HL-60 (cell line): Measurements from ENCODE around the gene TRIM47.
"Not testable (repeated sequence)": the region's sequence is repeated elsewhere in the genome, so short reads cannot be mapped to it uniquely, and the experiment has no call there.

Experiments
- DNase-seq, 2 experiments: peaks; one replicate each; pipeline ENCODE4 v3.0.0-alpha.2; 2010 to 2020; ENCODE audit warnings: low read depth in 1 of 2, low spot score in 1 of 2
- H3K27ac ChIP-seq: fragments of 250-450 bp; sonication (Bioruptor Pico); replicated peaks from 2 replicates; pipeline ENCODE4 v1.5.1; 2020; ENCODE audit warnings: mild to moderate bottlenecking, moderate library complexity
- H3K27me3 ChIP-seq: fragments of 250-450 bp; sonication (Bioruptor Pico); 2 replicates; pipeline ENCODE4 v1.5.1; 2021; ENCODE audit warnings: mild to moderate bottlenecking, moderate library complexity; ENCODE audit not compliant: insufficient read depth, poor library complexity, severe bottlenecking
- H3K4me3 ChIP-seq: replicated peaks from 2 replicates; pipeline ENCODE4 v1.5.1; 2011; ENCODE audit warnings: mild to moderate bottlenecking, control low read depth, low read length; ENCODE audit not compliant: insufficient read depth
- GABPA ChIP-seq: IDR thresholded peaks from 2 replicates; pipeline ENCODE4 v1.6.1; 2012; ENCODE audit warnings: low read depth
- POLR2AphosphoS5 ChIP-seq: IDR thresholded peaks from 2 replicates; pipeline ENCODE4 v1.6.1; 2012; ENCODE audit warnings: low read depth
- SPI1 ChIP-seq: IDR thresholded peaks from 2 replicates; pipeline ENCODE4 v1.6.1; 2012; ENCODE audit warnings: low read depth, mild to moderate bottlenecking, borderline replicate concordance
- TF ChIP-seq, protein P1 (sequence below): IDR thresholded peaks from 2 replicates; pipeline ENCODE4 v1.6.1; 2012; ENCODE audit warnings: low read depth; ENCODE audit not compliant: insufficient replicate concordance
- TF ChIP-seq, protein P2 (sequence below): IDR thresholded peaks from one replicate; pipeline ENCODE4 v1.5.1; 2011; ENCODE audit warnings: low read length, control low read depth, inconsistent platforms; ENCODE audit not compliant: insufficient read depth

TRIM47 gene

DNA sequence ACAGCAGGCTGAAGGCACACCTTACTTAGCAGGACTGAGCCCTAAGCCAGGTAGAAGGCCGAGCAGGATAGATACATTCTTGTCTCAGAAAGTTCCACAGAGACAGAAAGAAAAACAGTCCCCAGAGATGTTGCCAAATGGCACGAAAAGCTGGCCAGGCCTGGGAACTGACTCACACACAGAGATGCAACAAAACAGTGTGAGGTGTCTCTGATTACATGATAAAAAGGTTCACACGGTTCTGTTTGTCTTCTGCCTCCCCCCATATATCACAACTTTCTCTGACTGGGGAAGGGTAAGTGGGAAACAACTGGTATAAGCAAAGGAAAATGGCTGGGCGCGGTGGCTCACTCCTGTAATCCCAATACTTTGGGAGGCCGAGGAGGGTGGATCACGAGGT is 24.9 kb downstream of the TRIM47 start:
- H3K27me3 ChIP-seq, result no peaks in the 10 kb centered on the region
- no peak for DNase-seq
- no peak overlapping the region for H3K4me3 ChIP-seq
- TF ChIP-seq GABPA (no peak), POLR2AphosphoS5 (no peak), SPI1 (no peak)
- TF ChIP-seq, protein P1, sequence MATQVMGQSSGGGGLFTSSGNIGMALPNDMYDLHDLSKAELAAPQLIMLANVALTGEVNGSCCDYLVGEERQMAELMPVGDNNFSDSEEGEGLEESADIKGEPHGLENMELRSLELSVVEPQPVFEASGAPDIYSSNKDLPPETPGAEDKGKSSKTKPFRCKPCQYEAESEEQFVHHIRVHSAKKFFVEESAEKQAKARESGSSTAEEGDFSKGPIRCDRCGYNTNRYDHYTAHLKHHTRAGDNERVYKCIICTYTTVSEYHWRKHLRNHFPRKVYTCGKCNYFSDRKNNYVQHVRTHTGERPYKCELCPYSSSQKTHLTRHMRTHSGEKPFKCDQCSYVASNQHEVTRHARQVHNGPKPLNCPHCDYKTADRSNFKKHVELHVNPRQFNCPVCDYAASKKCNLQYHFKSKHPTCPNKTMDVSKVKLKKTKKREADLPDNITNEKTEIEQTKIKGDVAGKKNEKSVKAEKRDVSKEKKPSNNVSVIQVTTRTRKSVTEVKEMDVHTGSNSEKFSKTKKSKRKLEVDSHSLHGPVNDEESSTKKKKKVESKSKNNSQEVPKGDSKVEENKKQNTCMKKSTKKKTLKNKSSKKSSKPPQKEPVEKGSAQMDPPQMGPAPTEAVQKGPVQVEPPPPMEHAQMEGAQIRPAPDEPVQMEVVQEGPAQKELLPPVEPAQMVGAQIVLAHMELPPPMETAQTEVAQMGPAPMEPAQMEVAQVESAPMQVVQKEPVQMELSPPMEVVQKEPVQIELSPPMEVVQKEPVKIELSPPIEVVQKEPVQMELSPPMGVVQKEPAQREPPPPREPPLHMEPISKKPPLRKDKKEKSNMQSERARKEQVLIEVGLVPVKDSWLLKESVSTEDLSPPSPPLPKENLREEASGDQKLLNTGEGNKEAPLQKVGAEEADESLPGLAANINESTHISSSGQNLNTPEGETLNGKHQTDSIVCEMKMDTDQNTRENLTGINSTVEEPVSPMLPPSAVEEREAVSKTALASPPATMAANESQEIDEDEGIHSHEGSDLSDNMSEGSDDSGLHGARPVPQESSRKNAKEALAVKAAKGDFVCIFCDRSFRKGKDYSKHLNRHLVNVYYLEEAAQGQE, result no peak
- TF ChIP-seq, protein P2, sequence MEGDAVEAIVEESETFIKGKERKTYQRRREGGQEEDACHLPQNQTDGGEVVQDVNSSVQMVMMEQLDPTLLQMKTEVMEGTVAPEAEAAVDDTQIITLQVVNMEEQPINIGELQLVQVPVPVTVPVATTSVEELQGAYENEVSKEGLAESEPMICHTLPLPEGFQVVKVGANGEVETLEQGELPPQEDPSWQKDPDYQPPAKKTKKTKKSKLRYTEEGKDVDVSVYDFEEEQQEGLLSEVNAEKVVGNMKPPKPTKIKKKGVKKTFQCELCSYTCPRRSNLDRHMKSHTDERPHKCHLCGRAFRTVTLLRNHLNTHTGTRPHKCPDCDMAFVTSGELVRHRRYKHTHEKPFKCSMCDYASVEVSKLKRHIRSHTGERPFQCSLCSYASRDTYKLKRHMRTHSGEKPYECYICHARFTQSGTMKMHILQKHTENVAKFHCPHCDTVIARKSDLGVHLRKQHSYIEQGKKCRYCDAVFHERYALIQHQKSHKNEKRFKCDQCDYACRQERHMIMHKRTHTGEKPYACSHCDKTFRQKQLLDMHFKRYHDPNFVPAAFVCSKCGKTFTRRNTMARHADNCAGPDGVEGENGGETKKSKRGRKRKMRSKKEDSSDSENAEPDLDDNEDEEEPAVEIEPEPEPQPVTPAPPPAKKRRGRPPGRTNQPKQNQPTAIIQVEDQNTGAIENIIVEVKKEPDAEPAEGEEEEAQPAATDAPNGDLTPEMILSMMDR, result no peak
- no peak overlapping the region for H3K27ac ChIP-seq

DNA sequence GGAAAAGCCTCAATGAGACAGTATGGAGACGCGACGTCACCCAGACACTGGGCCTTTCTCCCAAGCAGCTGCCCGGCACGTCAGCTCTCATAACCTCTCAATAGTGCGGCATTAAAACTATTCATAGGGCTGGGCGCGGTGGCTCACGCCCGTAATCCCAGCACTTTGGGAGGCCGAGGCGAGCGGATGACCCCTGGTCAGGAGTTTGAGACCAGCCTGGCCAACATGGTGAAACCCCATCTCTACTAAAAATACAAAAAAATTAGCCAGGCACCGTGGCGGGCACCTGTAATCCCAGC is 26.7 kb downstream of the TRIM47 start:
- not testable (repeated sequence) for DNase-seq, H3K27me3 ChIP-seq, H3K4me3 ChIP-seq, H3K27ac ChIP-seq

DNA sequence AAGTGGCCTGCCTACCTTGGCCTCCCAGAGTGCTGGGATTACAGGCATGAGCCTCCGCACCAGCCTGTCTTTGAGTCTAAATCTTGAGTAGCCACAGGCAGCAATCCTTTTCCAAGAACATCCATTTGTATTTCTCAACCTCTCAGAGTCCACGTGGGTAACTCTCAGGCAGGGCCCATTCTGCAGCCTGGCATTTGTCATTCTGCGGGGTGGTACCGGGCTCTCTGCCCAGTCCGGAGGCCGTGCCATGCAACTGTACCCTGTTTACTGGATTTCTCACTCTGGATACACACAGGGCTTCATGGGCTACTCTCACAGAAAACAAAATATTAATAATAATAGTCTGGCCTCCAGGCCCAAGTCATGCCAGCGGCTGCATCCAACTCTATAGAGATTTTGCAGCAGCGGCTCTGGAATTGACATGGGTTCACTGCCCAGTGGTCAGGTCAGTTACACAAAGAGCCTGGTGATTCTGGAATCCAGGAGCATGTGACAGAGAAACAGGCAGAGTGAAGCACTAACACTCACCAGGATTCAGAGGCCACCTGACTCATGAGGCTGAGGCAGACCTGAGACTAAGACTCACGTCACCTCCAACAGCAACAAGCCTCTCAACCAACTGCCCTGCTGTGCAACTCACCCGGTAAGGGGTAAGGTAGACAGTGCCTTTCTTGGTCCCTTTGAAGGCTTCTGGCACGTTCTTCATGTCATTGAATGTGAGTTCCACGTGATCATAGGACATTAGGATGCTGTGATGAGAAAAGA is 27.3 kb downstream of the TRIM47 start:
- Histone ChIP-seq H3K27me3 (no peaks in the 10 kb centered on the region), H3K27ac (no peak overlapping the region), H3K4me3 (no peak overlapping the region)
- no peak for DNase-seq
- TF ChIP-seq SPI1 (no peak), GABPA (no peak), POLR2AphosphoS5 (no peak)
- TF ChIP-seq, protein P1, result no peak
- TF ChIP-seq, protein P2, result no peak

DNA sequence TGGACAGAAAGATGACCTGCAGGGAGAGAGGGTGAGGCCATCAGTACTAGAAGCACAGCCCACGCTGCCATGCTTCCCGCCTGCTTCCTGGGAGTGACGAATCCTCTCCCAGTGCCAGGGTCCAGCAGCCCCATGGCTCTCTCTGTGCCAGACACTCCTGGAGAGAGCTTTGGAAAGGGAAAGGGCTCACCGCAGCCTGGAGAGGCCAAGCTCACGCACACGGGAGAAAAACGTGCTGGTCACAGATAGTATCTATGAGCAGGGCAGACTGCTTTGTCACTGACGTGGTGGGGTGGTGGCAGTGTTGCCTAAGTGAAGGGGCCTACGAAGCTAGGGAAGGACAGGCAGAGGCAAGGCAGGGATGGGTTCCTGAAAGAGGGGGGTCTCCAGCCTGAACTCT is 28.7 kb downstream of the TRIM47 start:
- TF ChIP-seq, protein P2, result no peak
- TF ChIP-seq GABPA, result no peak
- TF ChIP-seq, protein P1, result no peak
- no peak for TF ChIP-seq POLR2AphosphoS5
- no peak for TF ChIP-seq SPI1
- no peak overlapping the region for H3K4me3 ChIP-seq
- H3K27me3 ChIP-seq, result no peaks in the 10 kb centered on the region
- H3K27ac ChIP-seq, result no peak overlapping the region
- no peak for DNase-seq
